GM23248 (cell line): ENCODE results near the gene KRT31. TPM values are rescaled to one million over a fixed set of nuclear protein-coding genes. Genes with fewer than 3 reads are reported as not detected.

Experiments
- DNase-seq: peaks from one replicate; pipeline ENCODE4 v3.0.0-alpha.2; 2015
- H2AFZ ChIP-seq: fragments of 200-600 bp; sonication (generic); 2 replicates; pipeline ENCODE4 v1.6.1; 2016; ENCODE audit warnings: antibody characterized with exemption
- H3F3A ChIP-seq: fragments of 200-600 bp; sonication (generic); 2 replicates; pipeline ENCODE4 v1.6.1; 2016; ENCODE audit warnings: mild to moderate bottlenecking, antibody characterized with exemption, mixed run types; ENCODE audit not compliant: insufficient read depth
- H3K27ac ChIP-seq: fragments of 200-600 bp; sonication (generic); 2 replicates; pipeline ENCODE4 v1.5.1; 2016; ENCODE audit warnings: mild to moderate bottlenecking
- H3K27me3 ChIP-seq: fragments of 200-600 bp; sonication (generic); replicated peaks from 2 replicates; pipeline ENCODE4 v1.6.1; 2016; ENCODE audit warnings: mild to moderate bottlenecking; ENCODE audit not compliant: insufficient read depth
- H3K36me3 ChIP-seq: fragments of 200-600 bp; sonication (generic); 2 replicates; pipeline ENCODE4 v1.6.1; 2016; ENCODE audit warnings: low read depth, mild to moderate bottlenecking
- H3K4me1 ChIP-seq: fragments of 200-600 bp; sonication (generic); 2 replicates; pipeline ENCODE4 v1.6.1; 2016; ENCODE audit warnings: mild to moderate bottlenecking; ENCODE audit not compliant: insufficient read depth
- H3K4me2 ChIP-seq: fragments of 200-600 bp; sonication (generic); one replicate; pipeline ENCODE4 v1.6.1; 2016; ENCODE audit warnings: mild to moderate bottlenecking; ENCODE audit not compliant: unreplicated experiment
- H3K4me3 ChIP-seq: fragments of 200-600 bp; sonication (generic); 2 replicates; pipeline ENCODE4 v1.5.1; 2016; ENCODE audit warnings: mild to moderate bottlenecking
- H3K79me2 ChIP-seq: fragments of 200-600 bp; sonication (generic); 2 replicates; pipeline ENCODE4 v1.6.1; 2016; ENCODE audit warnings: mild to moderate bottlenecking; ENCODE audit not compliant: insufficient read depth
- H3K9ac ChIP-seq: fragments of 200-600 bp; sonication (generic); 2 replicates; pipeline ENCODE4 v1.6.1; 2016; ENCODE audit warnings: mild to moderate bottlenecking
- H3K9me2 ChIP-seq: fragments of 200-600 bp; sonication (generic); 2 replicates; pipeline ENCODE4 v1.6.1; 2016; ENCODE audit warnings: mixed run types, mild to moderate bottlenecking, moderate library complexity; ENCODE audit not compliant: insufficient read depth
- H3K9me3 ChIP-seq: fragments of 200-600 bp; sonication (generic); one replicate; pipeline ENCODE4 v1.6.1; 2017; ENCODE audit warnings: low read depth
- H4K20me1 ChIP-seq: fragments of 200-600 bp; sonication (generic); 2 replicates; pipeline ENCODE4 v1.6.0; 2016; ENCODE audit not compliant: insufficient read depth
- EZH2 ChIP-seq: fragments of 200-600 bp; sonication (generic); IDR thresholded peaks from 2 replicates; pipeline ENCODE4 v1.6.1; 2018; ENCODE audit warnings: antibody characterized with exemption, mild to moderate bottlenecking; ENCODE audit not compliant: insufficient read depth, poor library complexity, severe bottlenecking
- EZH2phosphoT487 ChIP-seq: fragments of 200-600 bp; sonication (generic); IDR thresholded peaks from 2 replicates; pipeline ENCODE4 v1.6.1; 2018; ENCODE audit warnings: antibody characterized with exemption, moderate library complexity, mild to moderate bottlenecking, low read depth; ENCODE audit not compliant: insufficient read depth
- WGBS, 2 experiments: methylation state at CpG; one replicate each; pipeline ENCODE4 v1.1.6; 2015 to 2017; ENCODE audit warnings: low lambda C conversion rate in 2 of 2, low coverage in 1 of 2; ENCODE audit errors: missing lambda C conversion rate in 2 of 2; 5-methylcytosine and 5-hydroxymethylcytosine counted together
- in situ Hi-C: fragments of 300-500 bp; cut with MboI; formaldehyde crosslinking; loops from 2 replicates; pipeline ENCODE4 v1.15.0; 2020
- polyA plus RNA-seq: library from polyadenylated mRNA; unstranded; fragments of >200 nt; fragmentation: Nextera tagmentation; extraction: Ambion mirVana; gene quantifications from 2 replicates; pipeline ENCODE4 v1.2.1, GENCODE V29; 2016
- total RNA-seq: library from RNA; depleted of rRNA; stranded (reverse); fragments of >200 nt; shearing (Covaris generic); gene quantifications from 2 replicates; pipeline ENCODE4 v1.2.3, GENCODE V29; 2014

The KRT31 gene
- total and polyA plus RNA-seq, 2 experiments from 2014 or later: not detected

GRCh38 chr17:41369713-41370112 is 27.7 kb downstream of the KRT31 start, which contains the start of gene KRT33B:
KRT33B (minus strand) TSS chr17:41369813; CDS start chr17:41369750, 63 bp downstream.
- no peaks in the 10 kb centered on the region for H3K79me2 ChIP-seq
- H3F3A ChIP-seq: peaks cover 23% of the 10 kb centered on the region
- no peak for TF ChIP-seq EZH2
- no peak for TF ChIP-seq EZH2phosphoT487
- H3K36me3 ChIP-seq: no peaks in the 10 kb centered on the region
- no peak within 1 kb of the TSS for H2AFZ ChIP-seq
- H3K4me2 ChIP-seq: no peak within 1 kb of the TSS
- no peaks in the 10 kb centered on the region for H3K27me3 ChIP-seq
- H3K9ac ChIP-seq: no peak within 1 kb of the TSS
- WGBS, 2 experiments: 100% methylated on average over 1 of the region's 1 CpG
- no peaks in the 10 kb centered on the region for H3K9me3 ChIP-seq
- no peaks in the 10 kb centered on the region for H3K9me2 ChIP-seq
- H3K4me1 ChIP-seq: peaks cover 17% of the 10 kb centered on the region
- DNase-seq: no peak
- in situ Hi-C loops: no loop called here
- no peaks in the 10 kb centered on the region for H4K20me1 ChIP-seq
- H3K27ac ChIP-seq: no peak within 1 kb of the TSS
- H3K4me3 ChIP-seq: no peak within 1 kb of the TSS

GRCh38 chr17:41369023-41369422 is 28.4 kb downstream of the KRT31 start:
- peaks cover 17% of the 10 kb centered on the region for H3K4me1 ChIP-seq
- no peaks in the 10 kb centered on the region for H3K36me3 ChIP-seq
- H2AFZ ChIP-seq: no peak overlapping the region
- H3K27me3 ChIP-seq: no peaks in the 10 kb centered on the region
- H3K9me3 ChIP-seq: no peaks in the 10 kb centered on the region
- H3K27ac ChIP-seq: no peak overlapping the region
- H3K4me3 ChIP-seq: no peak overlapping the region
- no peak overlapping the region for H3K9ac ChIP-seq
- no peaks in the 10 kb centered on the region for H4K20me1 ChIP-seq
- no peaks in the 10 kb centered on the region for H3K9me2 ChIP-seq
- TF ChIP-seq EZH2: no peak
- no peak for TF ChIP-seq EZH2phosphoT487
- H3F3A ChIP-seq: peaks cover 23% of the 10 kb centered on the region
- WGBS, 2 experiments: 91 to 100% methylated on average over 2 of the region's 2 CpGs
- in situ Hi-C loops: no loop called here
- DNase-seq: no peak
- no peaks in the 10 kb centered on the region for H3K79me2 ChIP-seq
- H3K4me2 ChIP-seq: no peak overlapping the region

GRCh38 chr17:41367426-41368075 is 29.9 kb downstream of the KRT31 start:
- peak overlapping the region; percentile 65 for H3K27ac ChIP-seq
- H3K79me2 ChIP-seq: no peaks in the 10 kb centered on the region
- TF ChIP-seq EZH2: no peak
- no peak for TF ChIP-seq EZH2phosphoT487
- DNase-seq: peak; percentile 94
- no peaks in the 10 kb centered on the region for H3K9me2 ChIP-seq
- H3F3A ChIP-seq: peaks cover 23% of the 10 kb centered on the region
- H3K4me1 ChIP-seq: peaks cover 17% of the 10 kb centered on the region
- H2AFZ ChIP-seq: peak overlapping the region; percentile 1; the same call in 1 of the 2 replicates
- WGBS, 2 experiments: 35 to 36% methylated on average over 10 of the region's 10 CpGs
- in situ Hi-C loops: no loop called here
- H3K9me3 ChIP-seq: no peaks in the 10 kb centered on the region
- H3K9ac ChIP-seq: peak overlapping the region; percentile 53
- H3K36me3 ChIP-seq: no peaks in the 10 kb centered on the region
- H3K4me3 ChIP-seq: peak overlapping the region; percentile 4; the same call in 1 of the 2 replicates
- no peaks in the 10 kb centered on the region for H3K27me3 ChIP-seq
- H4K20me1 ChIP-seq: no peaks in the 10 kb centered on the region
- peak overlapping the region; percentile 21 for H3K4me2 ChIP-seq

GRCh38 chr17:41366070-41366469 is 31.3 kb downstream of the KRT31 start:
- Histone ChIP-seq H2AFZ (no peak overlapping the region), H3F3A (peaks cover 23% of the 10 kb centered on the region), H4K20me1 (no peaks in the 10 kb centered on the region), H3K79me2 (no peaks in the 10 kb centered on the region), H3K4me2 (no peak overlapping the region), H3K27ac (no peak overlapping the region), H3K4me1 (peaks cover 17% of the 10 kb centered on the region), H3K36me3 (no peaks in the 10 kb centered on the region), H3K9me2 (no peaks in the 10 kb centered on the region), H3K9me3 (no peaks in the 10 kb centered on the region), H3K27me3 (no peaks in the 10 kb centered on the region), H3K9ac (no peak overlapping the region), H3K4me3 (no peak overlapping the region)
- no peak for TF ChIP-seq EZH2phosphoT487
- in situ Hi-C loops: no loop called here
- no peak for DNase-seq

- DNase-seq: no peak
- Histone ChIP-seq H3K4me3 (no peak overlapping the region), H3K27ac (no peak overlapping the region), H3K4me1 (peaks cover 20% of the 10 kb centered on the region), H3K27me3 (no peaks in the 10 kb centered on the region), H4K20me1 (no peaks in the 10 kb centered on the region), H3F3A (peaks cover 21% of the 10 kb centered on the region), H3K9me2 (no peaks in the 10 kb centered on the region), H3K9ac (no peak overlapping the region), H2AFZ (no peak overlapping the region), H3K9me3 (no peaks in the 10 kb centered on the region), H3K79me2 (no peaks in the 10 kb centered on the region), H3K36me3 (no peaks in the 10 kb centered on the region), H3K4me2 (no peak overlapping the region)
- in situ Hi-C loops: no loop called here
- 98 to 100% methylated on average over 2 of the region's 2 CpGs for WGBS, 2 experiments
- TF ChIP-seq EZH2 (no peak), EZH2phosphoT487 (no peak)
Observed at GRCh38 chr17:41363881-41364280, 33.5 kb downstream of the KRT31 start.
